Mononuclear cell (primary cell): Measurements from ENCODE around the gene PLBD2. TPM values are rescaled to one million over a fixed set of nuclear protein-coding genes. Genes with fewer than 3 reads are reported as not detected.

Experiments used
- H3K27me3 ChIP-seq: 2 replicates; pipeline ENCODE4 v1.6.0; 2011; ENCODE audit warnings: low read length, control low read depth; ENCODE audit not compliant: insufficient read depth
- H3K4me1 ChIP-seq: 2 replicates; pipeline ENCODE4 v1.5.1; 2011; ENCODE audit warnings: mild to moderate bottlenecking, low read length, control low read depth; ENCODE audit not compliant: insufficient read depth
- H3K4me3 ChIP-seq: 2 replicates; pipeline ENCODE4 v1.5.1; 2011; ENCODE audit warnings: mild to moderate bottlenecking, low read length, moderate library complexity
- H3K9me3 ChIP-seq: 2 replicates; pipeline ENCODE4 v1.5.1; 2011; ENCODE audit warnings: low read depth, mild to moderate bottlenecking, control low read depth, low read length
- total RNA-seq: library from RNA; depleted of rRNA; stranded (reverse); fragments of >200 nt; gene quantifications from one replicate; pipeline ENCODE4 v1.2.3, GENCODE V29; 2012

The PLBD2 gene
- total RNA-seq, 1 donor = 15.3 TPM

DNA sequence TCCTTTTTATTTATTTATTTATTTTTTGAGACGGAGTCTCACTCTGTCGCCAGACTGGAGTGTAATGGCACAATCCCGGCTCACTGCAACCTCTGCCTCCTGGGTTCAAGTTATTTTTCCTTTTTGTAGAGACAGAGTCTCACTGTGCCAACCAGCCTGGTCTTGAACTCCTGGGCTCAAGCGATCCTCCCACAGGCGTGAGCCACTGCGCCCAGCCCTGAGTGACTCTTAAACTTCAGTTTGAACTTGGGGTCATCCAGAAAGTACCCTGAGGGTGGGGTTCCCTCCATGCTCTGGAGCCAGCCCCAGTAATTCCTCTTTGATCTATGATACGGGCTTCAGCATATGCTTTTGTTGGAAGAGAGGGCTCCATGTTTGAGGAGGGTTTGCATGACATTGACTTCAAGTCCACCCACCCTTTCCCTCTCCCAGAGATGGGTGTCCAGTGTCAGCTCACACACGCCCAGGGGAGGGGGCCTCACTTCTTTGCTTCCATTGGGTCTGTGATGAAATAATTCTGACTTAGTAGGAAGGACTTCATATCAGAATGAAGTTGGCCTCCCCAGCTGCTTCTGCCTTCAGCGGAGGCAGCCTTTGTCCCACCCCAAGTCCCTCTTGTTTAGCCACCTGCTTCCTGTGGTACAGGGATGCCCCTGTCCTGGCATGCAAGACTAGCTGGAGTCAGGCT lies 33.4 kb downstream of the PLBD2 start:
- Histone ChIP-seq H3K9me3 (no peaks in the 10 kb centered on the region), H3K4me3 (no peak overlapping the region), H3K4me1 (no peaks in the 10 kb centered on the region), H3K27me3 (no peaks in the 10 kb centered on the region)

DNA sequence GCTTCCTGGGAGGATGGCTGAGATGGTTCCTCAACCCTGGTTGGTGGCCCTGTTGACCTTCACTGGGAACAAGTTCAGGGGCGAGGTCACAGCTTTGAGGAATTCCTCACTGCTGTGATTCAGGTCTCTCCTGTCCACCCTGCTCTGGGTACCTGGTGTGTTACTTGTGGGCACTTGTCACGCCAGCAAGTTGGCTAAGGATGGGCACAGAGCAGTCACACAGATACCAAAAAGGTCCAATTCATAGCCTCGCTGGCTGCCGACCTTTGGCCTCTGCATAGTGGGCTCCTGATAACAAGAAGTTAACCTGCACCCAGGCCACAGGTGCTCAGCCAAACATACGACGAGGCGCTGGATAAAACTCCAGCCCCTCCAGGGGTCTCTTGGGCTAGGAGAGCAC lies 34.1 kb downstream of the PLBD2 start:
- Histone ChIP-seq H3K27me3 (no peaks in the 10 kb centered on the region), H3K4me3 (no peak overlapping the region), H3K9me3 (no peaks in the 10 kb centered on the region), H3K4me1 (no peaks in the 10 kb centered on the region)

DNA sequence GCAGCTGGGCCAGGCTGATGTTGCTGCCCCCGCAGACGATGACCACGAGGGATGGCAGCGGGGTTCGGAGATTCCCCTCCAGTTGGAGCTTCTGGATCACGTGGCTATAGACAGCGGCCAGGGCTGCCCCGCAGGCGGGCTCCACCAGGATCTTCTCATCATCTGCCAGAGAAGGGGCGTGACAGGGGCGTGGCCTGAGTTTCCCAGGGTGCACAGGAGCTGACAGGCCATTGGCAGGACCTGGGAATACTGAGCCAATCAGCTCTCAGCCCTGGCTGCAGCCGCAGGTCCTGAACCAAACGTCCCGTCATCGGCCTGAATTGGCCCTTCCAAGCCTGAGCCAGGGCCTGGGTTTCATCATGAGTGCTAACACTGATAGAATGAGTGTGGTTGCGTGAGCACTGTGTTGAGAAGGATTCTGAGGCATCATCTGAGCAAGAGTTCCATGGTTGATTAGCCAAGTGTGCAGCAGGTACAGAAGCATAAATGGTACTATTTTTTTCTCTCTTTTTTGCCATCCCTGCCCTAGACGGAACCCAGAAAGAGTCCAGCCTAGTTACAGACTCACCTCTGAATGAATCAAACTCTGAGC lies 34.7 kb downstream of the PLBD2 start:
- H3K27me3 ChIP-seq = no peaks in the 10 kb centered on the region
- H3K4me3 ChIP-seq = no peak overlapping the region
- H3K4me1 ChIP-seq = no peaks in the 10 kb centered on the region
- H3K9me3 ChIP-seq = no peaks in the 10 kb centered on the region

DNA sequence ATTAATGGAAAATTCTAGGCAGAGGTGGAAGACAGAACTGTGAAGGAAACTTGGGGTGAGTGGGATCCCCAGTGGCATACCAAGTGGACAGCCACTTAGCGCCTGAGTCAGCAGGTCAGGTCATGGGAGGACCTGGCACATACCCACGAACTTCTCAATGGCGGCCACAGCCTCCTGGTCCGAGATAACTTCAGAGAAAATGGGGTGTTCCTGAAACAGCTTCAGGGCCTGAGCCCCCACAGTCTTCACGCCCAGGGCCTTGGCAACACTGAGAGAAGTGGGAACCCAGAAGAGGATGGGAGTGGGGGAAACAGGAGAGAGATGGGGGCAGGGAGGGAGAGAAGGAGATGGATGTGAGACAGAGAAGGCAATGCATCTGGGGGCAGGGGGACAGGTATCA lies 35.4 kb downstream of the PLBD2 start:
- H3K4me3 ChIP-seq = no peak overlapping the region
- H3K9me3 ChIP-seq = no peaks in the 10 kb centered on the region
- H3K27me3 ChIP-seq = no peaks in the 10 kb centered on the region
- H3K4me1 ChIP-seq = no peaks in the 10 kb centered on the region

DNA sequence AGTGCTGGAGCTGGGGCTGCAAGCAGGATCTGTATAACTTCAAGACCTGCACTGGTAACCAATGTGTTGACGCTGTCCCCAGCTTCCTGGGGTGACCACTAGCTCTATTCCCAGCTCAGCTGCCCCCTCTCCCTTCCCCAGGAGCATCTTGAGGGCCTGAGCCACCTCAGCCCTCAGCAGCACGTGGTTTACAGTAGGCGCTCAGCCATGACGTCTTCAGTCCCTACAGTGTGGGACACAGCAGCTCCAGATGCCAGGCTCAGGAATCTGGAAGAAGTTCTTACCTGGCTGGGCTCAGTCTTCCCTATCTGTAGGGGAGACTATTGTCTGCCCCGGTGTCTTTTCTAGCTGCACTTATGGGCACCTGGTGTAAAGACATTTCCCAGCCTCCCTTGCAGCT lies 36.7 kb downstream of the PLBD2 start:
- H3K4me1 ChIP-seq = no peaks in the 10 kb centered on the region
- no peaks in the 10 kb centered on the region for H3K27me3 ChIP-seq
- H3K9me3 ChIP-seq = no peaks in the 10 kb centered on the region

DNA sequence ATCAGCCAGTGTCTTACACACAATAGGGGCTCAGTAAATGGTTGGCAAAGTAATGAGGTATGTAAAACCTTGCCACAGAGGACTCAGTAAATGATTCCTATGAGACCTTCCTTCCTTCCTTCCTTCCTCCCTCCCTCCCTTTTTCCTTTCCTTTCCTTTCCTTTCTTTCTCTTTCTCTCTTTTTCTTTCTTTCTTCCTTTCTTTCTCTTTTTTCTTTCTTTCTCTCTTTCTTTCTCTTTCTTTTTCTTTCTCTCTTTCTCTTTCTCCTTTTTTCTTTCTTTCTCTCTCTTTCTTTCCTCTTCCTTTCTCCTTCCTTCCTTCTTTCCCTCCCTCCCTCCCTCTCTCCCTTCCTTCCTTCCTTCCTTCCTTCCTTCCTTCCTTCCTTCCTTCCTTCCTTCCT lies 37.8 kb downstream of the PLBD2 start:
- Histone ChIP-seq H3K9me3 (no peaks in the 10 kb centered on the region), H3K27me3 (no peaks in the 10 kb centered on the region), H3K4me3 (no peak overlapping the region), H3K4me1 (no peaks in the 10 kb centered on the region)

More for the DNA sequence above, 36.7 kb downstream of the PLBD2 start:
- H3K4me3 ChIP-seq = no peak overlapping the region

DNA sequence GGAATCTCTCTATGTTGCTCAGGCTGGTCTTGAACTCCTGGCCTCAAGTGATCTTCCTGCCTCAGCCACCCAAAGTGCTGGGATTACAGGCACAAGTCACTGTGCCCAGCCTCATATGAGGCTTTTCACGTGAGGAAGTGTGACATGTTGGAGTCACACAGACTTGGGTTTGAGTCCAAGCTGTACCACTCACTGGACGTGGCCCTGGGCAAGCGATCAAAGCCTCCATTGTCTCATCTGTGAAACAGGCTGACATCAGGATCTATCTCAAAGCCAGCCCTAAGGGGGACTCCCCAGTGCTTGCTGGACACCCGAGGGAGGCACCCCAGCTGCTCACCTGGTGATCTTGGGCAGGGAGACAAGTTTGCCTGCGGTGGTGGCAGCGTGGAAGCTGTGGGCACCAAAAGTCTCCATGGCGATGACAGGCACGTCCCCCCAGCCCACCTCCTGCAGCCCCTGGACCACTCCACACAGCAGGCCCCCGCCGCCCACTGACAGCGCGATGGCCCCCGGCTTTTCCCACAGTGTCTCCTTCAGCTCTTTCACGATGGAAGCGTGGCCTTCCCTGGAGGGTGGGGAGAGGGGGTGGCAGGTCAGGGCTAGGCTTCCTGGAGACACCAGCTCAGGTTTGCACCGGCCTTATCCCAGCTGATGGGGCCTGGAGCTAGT lies 38.6 kb downstream of the PLBD2 start:
- no peaks in the 10 kb centered on the region for H3K4me1 ChIP-seq

DNA sequence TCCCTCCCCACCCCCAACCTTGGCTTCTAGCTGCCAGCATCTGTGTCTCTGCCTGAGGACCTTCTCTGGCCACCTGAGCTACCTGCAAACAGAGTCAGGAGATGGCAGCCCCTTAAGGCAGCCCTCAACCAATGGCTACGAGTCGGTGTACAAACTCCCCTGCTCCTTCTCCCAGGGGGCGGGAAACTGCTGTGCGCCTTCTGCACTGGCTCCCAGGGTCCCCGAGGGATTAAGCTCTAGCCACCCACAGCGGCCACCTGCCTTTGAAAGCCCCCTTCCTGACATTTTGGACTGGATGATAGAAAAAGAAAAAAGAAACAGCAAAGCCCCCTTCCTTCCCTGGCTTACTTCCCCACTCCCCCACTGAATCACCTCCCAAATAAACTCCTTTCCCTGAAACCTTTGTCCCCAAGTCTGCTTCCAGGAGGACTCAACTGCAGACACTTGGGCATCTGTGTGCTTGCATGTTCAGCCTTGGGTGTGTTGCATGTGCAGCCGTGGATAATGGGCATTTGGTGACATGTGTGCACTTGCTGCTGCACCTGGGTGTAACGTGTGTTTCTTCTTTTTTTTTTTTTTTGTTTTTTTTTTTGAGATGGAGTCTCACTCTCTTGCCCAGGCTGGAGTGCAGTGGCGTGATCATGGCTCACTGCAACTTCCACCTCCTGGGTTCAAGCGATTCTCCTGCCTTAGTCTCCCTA lies 39.3 kb downstream of the PLBD2 start:
- H3K27me3 ChIP-seq = no peaks in the 10 kb centered on the region
- H3K4me3 ChIP-seq = no peak overlapping the region
- no peaks in the 10 kb centered on the region for H3K4me1 ChIP-seq

More for the DNA sequence above, 38.6 kb downstream of the PLBD2 start:
- Histone ChIP-seq H3K9me3 (no peaks in the 10 kb centered on the region), H3K4me3 (no peak overlapping the region), H3K27me3 (no peaks in the 10 kb centered on the region)

DNA sequence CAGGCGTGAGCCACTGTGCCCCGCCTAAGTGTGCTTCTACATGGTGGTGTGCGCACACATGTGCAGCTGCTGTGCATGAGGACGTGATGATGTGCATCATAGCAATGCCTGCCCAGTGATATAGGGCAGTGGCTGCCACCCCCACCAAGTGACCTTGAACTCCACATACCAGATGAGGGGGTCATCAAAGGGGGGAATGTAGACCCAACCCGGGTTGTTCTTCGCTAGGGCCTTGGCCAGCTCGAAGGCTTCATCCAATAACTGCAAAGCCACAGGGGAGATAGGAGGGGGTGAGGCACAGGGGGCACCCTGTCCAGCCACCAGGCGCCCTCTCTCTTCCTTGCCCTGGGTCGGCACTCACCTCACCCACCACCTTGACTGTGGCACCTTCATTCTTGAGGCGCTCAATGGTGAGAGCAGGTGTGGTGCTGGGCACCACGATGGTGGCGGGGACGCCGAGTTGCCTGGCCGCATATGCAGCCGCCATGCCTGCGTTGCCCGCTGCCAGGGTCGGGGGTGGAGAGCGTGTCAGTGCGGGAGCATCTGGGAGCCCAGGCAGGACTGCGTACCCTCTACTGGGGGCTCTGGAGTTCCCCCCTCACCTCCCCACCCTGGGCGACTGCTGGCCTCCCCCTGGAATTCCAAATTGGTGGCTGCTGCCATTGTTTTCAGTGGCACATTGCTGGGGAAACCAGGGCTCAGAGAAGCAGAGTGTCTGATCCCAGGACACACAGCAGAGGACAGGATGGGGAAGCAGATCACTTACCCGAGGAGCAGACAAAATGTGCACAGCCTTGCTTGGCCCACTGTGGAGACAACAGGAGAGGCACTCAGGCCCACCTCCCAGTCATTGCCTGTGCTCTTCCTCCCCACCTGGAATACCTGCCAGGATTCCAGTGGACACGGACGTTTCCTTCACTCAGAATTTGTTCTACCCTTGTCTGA lies 40.2 kb downstream of the PLBD2 start:
- Histone ChIP-seq H3K27me3 (no peaks in the 10 kb centered on the region), H3K4me3 (no peak overlapping the region)

More for the DNA sequence above, 39.3 kb downstream of the PLBD2 start:
- H3K9me3 ChIP-seq = no peaks in the 10 kb centered on the region

DNA sequence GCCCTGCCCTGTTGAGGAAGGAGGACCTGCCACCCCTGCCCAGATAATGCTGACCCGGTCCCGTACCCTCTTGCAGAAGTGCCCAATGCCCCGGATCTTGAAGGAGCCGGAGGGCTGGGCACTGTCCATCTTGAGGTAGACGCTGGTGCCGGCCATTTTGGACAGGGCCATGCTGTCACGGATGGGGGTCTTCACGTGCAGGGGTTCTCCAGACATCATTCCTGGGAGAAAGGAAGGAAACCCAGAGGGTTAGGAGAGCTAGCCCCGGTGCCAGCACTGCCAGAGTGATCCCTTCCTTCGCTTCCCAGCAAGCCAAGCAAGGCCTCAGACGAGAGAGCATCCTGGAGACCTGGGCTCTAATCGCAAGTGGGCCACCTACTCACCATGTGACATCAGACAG lies 41.1 kb downstream of the PLBD2 start:
- H3K27me3 ChIP-seq = no peaks in the 10 kb centered on the region
- H3K4me3 ChIP-seq = no peak overlapping the region
- peaks cover 13% of the 10 kb centered on the region for H3K4me1 ChIP-seq
- no peaks in the 10 kb centered on the region for H3K9me3 ChIP-seq

More for the DNA sequence above, 40.2 kb downstream of the PLBD2 start:
- peaks cover 4% of the 10 kb centered on the region for H3K4me1 ChIP-seq
- H3K9me3 ChIP-seq = no peaks in the 10 kb centered on the region

DNA sequence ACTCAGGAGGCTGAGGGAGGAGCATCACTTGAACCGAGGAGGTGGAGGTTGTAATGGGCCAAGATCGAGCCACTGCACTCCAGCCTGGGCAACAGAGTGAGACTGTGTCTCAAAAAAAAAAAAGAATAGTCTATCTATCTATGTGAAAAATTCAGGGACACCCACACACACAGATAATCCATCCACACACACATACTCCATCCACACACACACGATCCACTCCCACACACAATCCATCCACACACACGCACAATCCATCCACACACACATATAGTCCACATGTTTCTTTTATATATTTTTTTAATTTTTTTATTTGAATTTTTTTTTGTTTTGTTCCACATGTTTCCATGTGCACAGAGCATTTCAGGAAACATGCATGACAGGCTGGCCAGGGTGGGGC lies 42.0 kb downstream of the PLBD2 start:
- no peak overlapping the region for H3K4me3 ChIP-seq
- H3K9me3 ChIP-seq = no peaks in the 10 kb centered on the region
- H3K27me3 ChIP-seq = no peaks in the 10 kb centered on the region
- peaks cover 22% of the 10 kb centered on the region for H3K4me1 ChIP-seq

DNA sequence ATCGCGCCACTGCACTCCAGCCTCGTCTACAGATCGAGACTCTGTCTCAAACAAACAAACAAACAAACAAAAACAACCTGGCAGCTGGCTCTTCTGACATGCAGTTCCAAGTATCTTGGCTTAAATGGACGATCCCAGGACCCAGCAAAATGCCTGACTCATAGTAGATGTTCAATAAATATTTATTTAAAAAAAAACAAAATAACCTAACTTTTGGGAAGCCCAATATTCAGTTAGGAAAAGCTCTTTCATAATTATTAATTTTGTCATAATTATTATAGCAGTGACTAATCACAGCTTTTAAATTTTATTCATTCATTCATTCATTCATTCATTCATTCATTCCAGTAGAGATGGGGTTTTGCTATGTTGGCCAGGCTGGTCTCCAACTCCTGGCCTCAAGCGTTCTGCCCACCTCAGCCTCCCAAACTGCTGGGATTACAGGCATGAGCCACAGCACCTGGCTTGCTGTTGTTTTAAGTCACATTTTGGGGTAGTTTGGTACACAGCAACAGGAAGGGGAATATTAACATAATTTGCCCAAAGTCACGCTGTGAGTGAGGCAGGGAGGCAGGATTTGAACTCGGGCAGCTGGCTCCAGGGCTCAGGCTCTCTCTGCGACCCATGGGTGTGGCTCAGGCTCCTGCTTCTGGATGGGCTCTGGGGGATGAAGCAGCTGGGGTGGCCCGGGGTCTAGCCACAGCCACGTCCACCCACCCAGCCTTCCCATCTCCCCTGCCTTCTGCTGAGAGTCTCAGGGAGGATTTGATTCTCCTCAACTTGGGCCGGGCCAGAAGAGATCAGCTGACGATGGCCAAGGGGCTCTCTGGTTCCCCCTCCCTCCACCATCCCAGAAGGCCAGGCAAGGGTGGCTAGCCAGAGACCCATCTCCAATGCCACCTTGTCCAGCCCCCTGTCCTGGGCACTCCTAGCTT lies 42.9 kb downstream of the PLBD2 start:
- peaks cover 27% of the 10 kb centered on the region for H3K4me1 ChIP-seq
- no peaks in the 10 kb centered on the region for H3K27me3 ChIP-seq
- no peak overlapping the region for H3K4me3 ChIP-seq
- no peaks in the 10 kb centered on the region for H3K9me3 ChIP-seq

DNA sequence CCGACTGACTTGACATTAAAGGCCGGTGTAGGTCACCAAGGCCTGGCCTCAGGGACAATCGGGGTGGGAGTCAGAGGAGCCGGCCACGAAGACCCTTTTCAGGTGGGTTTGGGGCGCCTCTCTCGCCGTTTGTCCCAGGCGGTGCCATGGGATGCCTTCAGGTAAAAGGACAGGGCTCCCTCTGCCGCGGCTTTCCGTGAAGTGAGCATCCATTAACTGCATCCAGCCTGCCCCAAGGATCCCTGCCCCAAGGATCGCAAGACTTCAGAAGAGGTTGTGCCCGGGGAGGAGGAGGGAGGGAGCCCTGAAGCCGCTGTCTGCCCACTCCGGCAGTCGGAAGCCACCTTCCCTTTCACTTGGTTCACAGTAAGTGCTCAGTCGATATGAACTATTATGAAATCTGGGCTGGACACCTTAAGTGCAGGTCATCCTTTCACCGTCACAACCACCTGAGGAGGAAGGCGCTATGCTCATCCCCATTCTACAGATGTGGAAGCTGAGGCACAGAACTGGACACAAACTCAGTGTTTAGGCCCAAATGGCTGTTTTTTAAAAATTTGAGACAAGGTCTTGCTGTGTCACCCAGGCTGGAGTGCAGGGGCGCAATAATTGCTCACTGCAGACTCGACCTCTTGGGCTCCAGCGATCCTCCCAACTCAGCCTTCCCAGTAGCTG lies 44.3 kb downstream of the PLBD2 start:
- H3K27me3 ChIP-seq = no peaks in the 10 kb centered on the region
- H3K4me3 ChIP-seq = no peak overlapping the region
- no peaks in the 10 kb centered on the region for H3K9me3 ChIP-seq
- peaks cover 27% of the 10 kb centered on the region for H3K4me1 ChIP-seq
